HepG2 (cell line): ENCODE data around the gene HCFC1R1. TPM values are rescaled to one million over a fixed set of nuclear protein-coding genes. Genes with fewer than 3 reads are reported as not detected.

Source experiments
- ATF5 ChIP-seq: sonication (generic); formaldehyde crosslinking; IDR thresholded peaks from 2 replicates; pipeline ENCODE4 v1.4.0; 2020; ENCODE audit warnings: mild to moderate bottlenecking, low read depth, missing genetic modification reagents
- GLI4 ChIP-seq: sonication (generic); formaldehyde crosslinking; IDR thresholded peaks from 2 replicates; pipeline ENCODE4 v1.5.1; 2020; ENCODE audit warnings: missing genetic modification reagents, mild to moderate bottlenecking, moderate library complexity, borderline replicate concordance
- HMGXB4 ChIP-seq, 2 experiments: sonication (generic) in 1 of 2; formaldehyde crosslinking in 1 of 2; IDR thresholded peaks; 2 replicates each; pipeline versions ENCODE4 v1.4.0 to v1.6.1; 2018 to 2020; ENCODE audit warnings: missing genetic modification reagents in 2 of 2, borderline replicate concordance in 1 of 2, low read depth in 1 of 2, mild to moderate bottlenecking in 1 of 2, missing biosample characterization in 1 of 2
- HNF1B ChIP-seq: sonication (generic); formaldehyde crosslinking; IDR thresholded peaks from 2 replicates; pipeline ENCODE4 v1.5.1; 2020; ENCODE audit warnings: mild to moderate bottlenecking, moderate library complexity, missing genetic modification reagents
- LCORL ChIP-seq, 2 experiments: fragments of 450-650 bp in 1 of 2; sonication (generic) in 1 of 2; formaldehyde crosslinking in 1 of 2; IDR thresholded peaks; 2 replicates each; pipeline versions ENCODE4 v1.5.0 to v1.6.1; 2017 to 2020; ENCODE audit warnings: antibody characterized with exemption in 1 of 2, missing genetic modification reagents in 1 of 2
- TBX3 ChIP-seq: fragments of 450-650 bp; IDR thresholded peaks from 2 replicates; pipeline ENCODE4 v1.6.1; 2017; ENCODE audit warnings: antibody characterized with exemption, mild to moderate bottlenecking, inconsistent platforms, borderline replicate concordance
- TCF7 ChIP-seq: sonication (generic); IDR thresholded peaks from 2 replicates; pipeline ENCODE4 v1.6.1; 2016; ENCODE audit warnings: antibody characterized with exemption, low read depth
- TFAP4 ChIP-seq: sonication (generic); IDR thresholded peaks from 2 replicates; pipeline ENCODE4 v1.6.1; 2016; ENCODE audit warnings: low read depth, borderline replicate concordance
- ZNF160 ChIP-seq: sonication (generic); formaldehyde crosslinking; IDR thresholded peaks from 2 replicates; pipeline ENCODE4 v1.8.0; 2022; ENCODE audit warnings: mild to moderate bottlenecking, inconsistent platforms, missing genetic modification reagents
- ZNF563 ChIP-seq: sonication (generic); formaldehyde crosslinking; IDR thresholded peaks from 2 replicates; pipeline ENCODE4 v1.8.0; 2022; ENCODE audit warnings: mild to moderate bottlenecking, moderate library complexity, missing genetic modification reagents
- ZNF879 ChIP-seq: sonication (generic); formaldehyde crosslinking; IDR thresholded peaks from 2 replicates; pipeline ENCODE4 v1.8.1; 2023; ENCODE audit warnings: missing genetic modification reagents
- polyA plus RNA-seq, 8 experiments: library from polyadenylated mRNA; depleted of rRNA in 3 of 8; stranded (reverse) in 7 of 8; unstranded in 1 of 8; fragments of >200 nt; fragmentation: Illumina TruSeq in 4 of 8; extraction: Trizol in 4 of 8; gene quantifications; 2 replicates each; pipeline versions ENCODE4 v1.2.1 to v1.2.3, GENCODE V29; 2011 to 2016; ENCODE audit warnings: low read depth in 4 of 8, missing spikeins in 1 of 8, mixed read lengths in 1 of 8; ENCODE audit not compliant: insufficient read depth in 1 of 8
- total RNA-seq, 5 experiments: library from RNA; depleted of rRNA; stranded (reverse); fragments of >200 nt; fragmentation: Illumina TruSeq; extraction: Trizol; gene quantifications; 2 replicates each; pipeline ENCODE4 v1.2.3, GENCODE V29; 2016; ENCODE audit warnings: low read depth in 1 of 5
- TF ChIP-seq, protein P1 (sequence below): sonication (generic); formaldehyde crosslinking; IDR thresholded peaks from 2 replicates; pipeline ENCODE4 v1.5.1; 2020; ENCODE audit warnings: mild to moderate bottlenecking, missing genetic modification reagents, moderate library complexity
- TF ChIP-seq, protein P2 (sequence below): sonication (generic); formaldehyde crosslinking; IDR thresholded peaks from 2 replicates; pipeline ENCODE4 v1.5.0; 2020; ENCODE audit warnings: missing genetic modification reagents
- TF ChIP-seq, protein P3 (sequence below): sonication (generic); formaldehyde crosslinking; IDR thresholded peaks from 2 replicates; pipeline ENCODE4 v1.9.0; 2021; ENCODE audit warnings: missing genetic modification reagents, mild to moderate bottlenecking, borderline replicate concordance

HCFC1R1 gene
- total and polyA plus RNA-seq, 2 of the 13 experiments (the other 11 are each of a cell fraction or from before 2014, with no cell fraction given): 13.8 to 16.1 TPM

GRCh38 chr16:3065742-3066439 lies 42.1 kb upstream of the HCFC1R1 start (continued):
- TF ChIP-seq, protein P1, sequence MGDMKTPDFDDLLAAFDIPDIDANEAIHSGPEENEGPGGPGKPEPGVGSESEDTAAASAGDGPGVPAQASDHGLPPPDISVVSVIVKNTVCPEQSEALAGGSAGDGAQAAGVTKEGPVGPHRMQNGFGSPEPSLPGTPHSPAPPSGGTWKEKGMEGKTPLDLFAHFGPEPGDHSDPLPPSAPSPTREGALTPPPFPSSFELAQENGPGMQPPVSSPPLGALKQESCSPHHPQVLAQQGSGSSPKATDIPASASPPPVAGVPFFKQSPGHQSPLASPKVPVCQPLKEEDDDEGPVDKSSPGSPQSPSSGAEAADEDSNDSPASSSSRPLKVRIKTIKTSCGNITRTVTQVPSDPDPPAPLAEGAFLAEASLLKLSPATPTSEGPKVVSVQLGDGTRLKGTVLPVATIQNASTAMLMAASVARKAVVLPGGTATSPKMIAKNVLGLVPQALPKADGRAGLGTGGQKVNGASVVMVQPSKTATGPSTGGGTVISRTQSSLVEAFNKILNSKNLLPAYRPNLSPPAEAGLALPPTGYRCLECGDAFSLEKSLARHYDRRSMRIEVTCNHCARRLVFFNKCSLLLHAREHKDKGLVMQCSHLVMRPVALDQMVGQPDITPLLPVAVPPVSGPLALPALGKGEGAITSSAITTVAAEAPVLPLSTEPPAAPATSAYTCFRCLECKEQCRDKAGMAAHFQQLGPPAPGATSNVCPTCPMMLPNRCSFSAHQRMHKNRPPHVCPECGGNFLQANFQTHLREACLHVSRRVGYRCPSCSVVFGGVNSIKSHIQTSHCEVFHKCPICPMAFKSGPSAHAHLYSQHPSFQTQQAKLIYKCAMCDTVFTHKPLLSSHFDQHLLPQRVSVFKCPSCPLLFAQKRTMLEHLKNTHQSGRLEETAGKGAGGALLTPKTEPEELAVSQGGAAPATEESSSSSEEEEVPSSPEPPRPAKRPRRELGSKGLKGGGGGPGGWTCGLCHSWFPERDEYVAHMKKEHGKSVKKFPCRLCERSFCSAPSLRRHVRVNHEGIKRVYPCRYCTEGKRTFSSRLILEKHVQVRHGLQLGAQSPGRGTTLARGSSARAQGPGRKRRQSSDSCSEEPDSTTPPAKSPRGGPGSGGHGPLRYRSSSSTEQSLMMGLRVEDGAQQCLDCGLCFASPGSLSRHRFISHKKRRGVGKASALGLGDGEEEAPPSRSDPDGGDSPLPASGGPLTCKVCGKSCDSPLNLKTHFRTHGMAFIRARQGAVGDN: peak; percentile 79
- TF ChIP-seq TCF7 (no peak), ATF5 (CRISPR knock-in tag) (no peak), LCORL (IDR thresholded peaks at IDR 0.05) (no peak), LCORL (CRISPR knock-in tag; IDR thresholded peaks at IDR 0.05) (no peak), ZNF160 (CRISPR knock-in tag) (0 out of 2 replicates have a peak, but pooled peaks have one; percentile 46), HNF1B (0 out of 2 replicates have a peak, but pooled peaks have one; percentile 12), TBX3 (no peak), GLI4 (CRISPR knock-in tag) (0 out of 2 replicates have a peak, but pooled peaks have one; percentile 23), ZNF563 (peak; percentile 19; the same call in 1 of the 2 replicates), TFAP4 (no peak), HMGXB4 (CRISPR knock-in tag; IDR thresholded peaks at IDR 0.05; ENCODE audit: borderline replicate concordance in 1 of 2, low read depth in 1 of 2) (peak in 1 of 2 experiments; percentile 75; a peak in 1 of 4 replicates), ZNF879 (0 out of 2 replicates have a peak, but pooled peaks have one; percentile 52)
- TF ChIP-seq, protein P2, sequence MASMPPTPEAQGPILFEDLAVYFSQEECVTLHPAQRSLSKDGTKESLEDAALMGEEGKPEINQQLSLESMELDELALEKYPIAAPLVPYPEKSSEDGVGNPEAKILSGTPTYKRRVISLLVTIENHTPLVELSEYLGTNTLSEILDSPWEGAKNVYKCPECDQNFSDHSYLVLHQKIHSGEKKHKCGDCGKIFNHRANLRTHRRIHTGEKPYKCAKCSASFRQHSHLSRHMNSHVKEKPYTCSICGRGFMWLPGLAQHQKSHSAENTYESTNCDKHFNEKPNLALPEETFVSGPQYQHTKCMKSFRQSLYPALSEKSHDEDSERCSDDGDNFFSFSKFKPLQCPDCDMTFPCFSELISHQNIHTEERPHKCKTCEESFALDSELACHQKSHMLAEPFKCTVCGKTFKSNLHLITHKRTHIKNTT: no peak
- TF ChIP-seq, protein P3, sequence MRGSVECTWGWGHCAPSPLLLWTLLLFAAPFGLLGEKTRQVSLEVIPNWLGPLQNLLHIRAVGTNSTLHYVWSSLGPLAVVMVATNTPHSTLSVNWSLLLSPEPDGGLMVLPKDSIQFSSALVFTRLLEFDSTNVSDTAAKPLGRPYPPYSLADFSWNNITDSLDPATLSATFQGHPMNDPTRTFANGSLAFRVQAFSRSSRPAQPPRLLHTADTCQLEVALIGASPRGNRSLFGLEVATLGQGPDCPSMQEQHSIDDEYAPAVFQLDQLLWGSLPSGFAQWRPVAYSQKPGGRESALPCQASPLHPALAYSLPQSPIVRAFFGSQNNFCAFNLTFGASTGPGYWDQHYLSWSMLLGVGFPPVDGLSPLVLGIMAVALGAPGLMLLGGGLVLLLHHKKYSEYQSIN (CRISPR knock-in tag): no peak
